Activated CD4-positive, alpha-beta memory T cell treated with anti-CD3 and anti-CD28 coated beads for 36 hours (primary cell): Measurements from ENCODE around the gene CDH3. TPM values are rescaled to one million over a fixed set of nuclear protein-coding genes. Genes with fewer than 3 reads are reported as not detected.

Experiments
- CTCF ChIA-PET: fragments of 350-600 bp; sonication (Branson Sonifier 250); formaldehyde crosslinking; loops from one replicate; lab custom pipeline; 2021; ENCODE audit warnings: antibody characterized with exemption, inconsistent platforms; lab: Charles Lee
- POLR2A ChIA-PET: fragments of 350-600 bp; sonication (Branson Sonifier 250); formaldehyde crosslinking; loops from one replicate; lab custom pipeline; 2021; ENCODE audit warnings: antibody characterized with exemption; lab: Charles Lee
- DNase-seq: peaks from one replicate; pipeline ENCODE4 v3.0.0-alpha.2; 2020
- H3K27ac Mint-ChIP-seq: one replicate; pipeline ENCODE4 v1.8.0; 2021; ENCODE audit warnings: mixed read lengths
- H3K27me3 Mint-ChIP-seq: one replicate; pipeline ENCODE4 v1.8.0; 2021; ENCODE audit warnings: mixed read lengths
- H3K36me3 Mint-ChIP-seq: one replicate; pipeline ENCODE4 v1.8.0; 2021; ENCODE audit warnings: mixed read lengths
- H3K4me1 Mint-ChIP-seq: one replicate; pipeline ENCODE4 v1.8.0; 2021; ENCODE audit warnings: low read depth, mixed read lengths
- H3K4me3 Mint-ChIP-seq: one replicate; pipeline ENCODE4 v1.8.0; 2021; ENCODE audit warnings: mild to moderate bottlenecking, mixed read lengths
- H3K9me3 Mint-ChIP-seq: one replicate; pipeline ENCODE4 v1.8.0; 2021; ENCODE audit warnings: mixed read lengths
- intact Hi-C: fragments of 100-400 bp; cut with micrococcal nuclease; formaldehyde crosslinking; loops from one replicate; pipeline ENCODE4 v1.15.1; 2023
- total RNA-seq, 2 experiments: library from RNA; stranded (reverse); gene quantifications; one replicate each; pipeline ENCODE4 v1.2.3, GENCODE V29; 2021

Gene CDH3
- total RNA-seq, 2 experiments from 2014 or later = 5.2 to 5.3 TPM

- H3K27me3 Mint-ChIP-seq = peaks cover 11% of the 10 kb centered on the region
- no peaks in the 10 kb centered on the region for H3K36me3 Mint-ChIP-seq
- H3K27ac Mint-ChIP-seq = no peak overlapping the region
- H3K9me3 Mint-ChIP-seq = no peaks in the 10 kb centered on the region
- ChIA-PET POLR2A (no interaction called here), CTCF (no interaction called here)
- DNase-seq = no peak
- peaks cover 4% of the 10 kb centered on the region for H3K4me1 Mint-ChIP-seq
- H3K4me3 Mint-ChIP-seq = no peak overlapping the region
- intact Hi-C loops = no loop called here
Measured at GRCh38 chr16:68744744-68745280, 99.7 kb downstream of the CDH3 start.

- CTCF ChIA-PET = interaction anchor here (1.2 kb wide), 1 partner anchor 156 kb away, joined by 4 read pairs; no protein-coding TSS in a partner anchor
Measured at GRCh38 chr16:68746951-68747350, 101.8 kb downstream of the CDH3 start.

GRCh38 chr16:68749432-68749831 lies 104.3 kb downstream of the CDH3 start:
- H3K36me3 Mint-ChIP-seq = no peaks in the 10 kb centered on the region
- POLR2A ChIA-PET = no interaction called here
- no peak overlapping the region for H3K27ac Mint-ChIP-seq
- intact Hi-C loops = no loop called here
- no peak overlapping the region for H3K4me3 Mint-ChIP-seq
- H3K27me3 Mint-ChIP-seq = peaks cover 4% of the 10 kb centered on the region
- DNase-seq = peak; percentile 24
- peaks cover 17% of the 10 kb centered on the region for H3K4me1 Mint-ChIP-seq
- no peaks in the 10 kb centered on the region for H3K9me3 Mint-ChIP-seq
- CTCF ChIA-PET = interaction anchor here (0.7 kb wide), 1 partner anchor 115 kb away, joined by 3 read pairs; no protein-coding TSS in a partner anchor

More at GRCh38 chr16:68746951-68747350, 101.8 kb downstream of the CDH3 start:
- Mint-ChIP-seq H3K4me1 (no peaks in the 10 kb centered on the region), H3K36me3 (no peaks in the 10 kb centered on the region), H3K27me3 (peaks cover 4% of the 10 kb centered on the region), H3K4me3 (no peak overlapping the region), H3K9me3 (no peaks in the 10 kb centered on the region), H3K27ac (no peak overlapping the region)
- DNase-seq = no peak
- POLR2A ChIA-PET = no interaction called here
- intact Hi-C loops = no loop called here

Other genes starting within 250 kb of the CDH3 start
- gene SMPD3, start 196.8 kb upstream of the CDH3 start, total RNA-seq = under 1 TPM; 0.07 to 0.12 TPM
- 10 to 100 TPM; 36.6 to 40.2 TPM for gene ZFP90, start 106.0 kb upstream of the CDH3 start, total RNA-seq
- gene CDH1, start 92.0 kb downstream of the CDH3 start, total RNA-seq = 1 to 10 TPM; 2.4 to 3.1 TPM
- 10 to 100 TPM; 25.2 to 25.7 TPM for gene TANGO6, start 198.2 kb downstream of the CDH3 start, total RNA-seq